Activated T-helper 9 cell treated with anti-CD3 and anti-CD28 coated beads, Interleukin-2, amount 50 U/mL, for 16 hours (primary cell): ENCODE data around the gene VTA1.

Source experiments
- DNase-seq: peaks from one replicate; pipeline ENCODE4 v3.0.0-alpha.2; 2020; ENCODE audit warnings: low read depth

VTA1 gene

DNA sequence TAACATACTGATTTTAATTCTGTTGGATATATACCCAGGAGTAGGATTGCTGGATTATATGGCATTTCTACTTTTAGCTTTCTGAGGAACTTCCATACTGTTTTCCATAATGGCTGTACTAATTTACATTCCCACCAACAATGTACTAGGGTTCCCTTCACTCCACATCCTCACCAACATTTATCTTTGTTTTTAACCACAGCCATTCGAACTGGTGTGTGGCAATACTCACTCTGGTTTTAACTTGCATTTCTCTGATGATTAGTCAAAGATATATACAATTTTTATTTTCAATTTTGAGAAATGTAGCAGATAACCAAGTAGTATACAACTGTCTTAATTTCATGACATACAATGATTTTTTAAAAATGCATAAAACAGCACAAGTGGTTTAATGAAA, 124.4 kb downstream of the VTA1 start:
- no peak for DNase-seq
